K562 (cell line): ENCODE measurements around the gene ANKLE1. TPM values are rescaled to one million over a fixed set of nuclear protein-coding genes. Genes with fewer than 3 reads are reported as not detected.

Experiments used
- BRD4 ChIP-seq: fragments of 200-600 bp; sonication (generic); IDR thresholded peaks from 2 replicates; pipeline ENCODE4 v1.6.1; 2017; ENCODE audit warnings: inconsistent platforms
- CHD4 ChIP-seq: fragments of 200-600 bp; sonication (generic); IDR thresholded peaks from 3 replicates; pipeline ENCODE4 v1.6.1; 2012; ENCODE audit warnings: low read depth, mild to moderate bottlenecking, mixed read lengths, low read length, inconsistent platforms; ENCODE audit not compliant: insufficient read depth, insufficient replicate concordance, poor library complexity, severe bottlenecking
- ZHX1 ChIP-seq: fragments of 150-350 bp; conservative IDR thresholded peaks from 2 replicates; pipeline ENCODE4 v1.6.1; 2014; ENCODE audit warnings: low read length
- ZKSCAN8 ChIP-seq: fragments of 200-800 bp; sonication (Bioruptor generic); IDR thresholded peaks from 2 replicates; pipeline ENCODE4 v1.6.1; 2016; ENCODE audit warnings: missing genetic modification characterization, missing compliant biosample characterization
- ZNF639 ChIP-seq, 2 experiments: fragments of 200-800 bp in 1 of 2; sonication (Bioruptor generic) in 1 of 2; sonication (generic) in 1 of 2; formaldehyde crosslinking in 1 of 2; IDR thresholded peaks in 1 of 2; conservative IDR thresholded peaks in 1 of 2; 2 replicates each; pipeline versions ENCODE4 v1.5.0 to v1.6.1; 2016 to 2020; ENCODE audit warnings: missing compliant biosample characterization in 1 of 2, missing genetic modification characterization in 1 of 2, missing genetic modification reagents in 1 of 2
- polyA plus RNA-seq, 8 experiments: library from polyadenylated mRNA; depleted of rRNA in 4 of 8; stranded (reverse) in 5 of 8; unstranded in 3 of 8; fragments of >200 nt; fragmentation: Nextera tagmentation in 2 of 8; fragmentation: Illumina TruSeq in 1 of 8; extraction: Ambion mirVana in 2 of 8; extraction: Trizol in 1 of 8; gene quantifications; 2 replicates each; pipeline versions ENCODE4 v1.2.1 to v1.2.3, GENCODE V29; 2011 to 2014; ENCODE audit warnings: inconsistent platforms in 1 of 8, missing spikeins in 1 of 8
- total RNA-seq, 7 experiments: library from RNA; depleted of rRNA in 6 of 7; stranded (reverse); fragments of >200 nt in 6 of 7; fragmentation: Illumina TruSeq in 2 of 7; extraction: Trizol in 2 of 7; gene quantifications; 2 replicates each; pipeline versions ENCODE4 v1.2.1 to v1.2.3, GENCODE V29; 2011 to 2021; ENCODE audit warnings: low replicate concordance in 1 of 7
- TF ChIP-seq, protein P1 (sequence below): fragments of 450-650 bp; IDR thresholded peaks from 2 replicates; pipeline ENCODE4 v1.6.1; 2018; ENCODE audit warnings: mild to moderate bottlenecking, low read depth; ENCODE audit not compliant: partially characterized antibody

ANKLE1 gene
- total and polyA plus RNA-seq, 9 of the 15 experiments (the other 6 are each of a cell fraction or from before 2014, with no cell fraction given): 0.63 to 9.2 (median 2.9) TPM

DNA sequence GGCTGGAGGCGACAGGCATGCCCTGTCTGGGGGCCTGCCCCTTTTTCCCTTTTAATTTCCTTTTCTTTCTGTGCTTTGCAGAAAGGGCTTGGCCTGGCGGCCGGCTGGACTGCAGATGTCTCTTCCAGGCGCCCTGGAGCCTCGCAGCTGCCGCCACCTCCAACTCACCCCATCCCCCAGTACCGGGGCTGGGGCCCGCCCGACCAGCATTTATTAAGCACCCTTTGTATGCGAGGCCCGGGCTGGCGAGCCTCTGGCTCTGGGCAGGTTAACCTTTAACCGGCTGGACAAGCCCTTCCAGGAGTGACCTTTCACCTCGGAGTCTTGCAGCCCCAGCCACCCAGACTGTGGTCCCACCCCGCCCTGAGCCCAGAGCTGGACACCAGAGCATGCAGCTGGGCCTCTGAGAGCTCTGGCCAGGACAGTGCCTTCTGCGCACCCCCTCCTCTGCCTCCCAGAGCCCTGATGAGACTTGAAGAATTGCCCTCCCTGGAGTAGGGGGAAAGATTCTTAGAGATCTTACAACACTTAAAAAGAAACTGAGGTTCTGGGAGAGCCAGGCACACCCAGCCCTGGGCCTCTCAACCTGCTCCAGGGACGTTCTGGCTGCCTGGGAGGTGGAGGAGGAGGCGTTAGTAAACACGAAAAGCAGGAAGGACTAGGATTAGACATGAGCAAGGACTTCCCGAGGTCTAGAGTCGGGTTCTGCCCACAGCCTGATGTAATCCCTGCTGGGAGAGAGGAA lies 34.8 kb upstream of the ANKLE1 start (continued):
- peak; percentile 83 for TF ChIP-seq CHD4
- peak in 1 of 2 experiments; percentile 8; a peak in 1 of 4 replicates for TF ChIP-seq ZNF639 (CRISPR knock-in tag; conservative IDR thresholded peaks at IDR 0.05 in 1 of 2, IDR thresholded peaks at IDR 0.05 in 1 of 2)
- peak; percentile 99 for TF ChIP-seq ZKSCAN8 (CRISPR knock-in tag)
- TF ChIP-seq, protein P1, sequence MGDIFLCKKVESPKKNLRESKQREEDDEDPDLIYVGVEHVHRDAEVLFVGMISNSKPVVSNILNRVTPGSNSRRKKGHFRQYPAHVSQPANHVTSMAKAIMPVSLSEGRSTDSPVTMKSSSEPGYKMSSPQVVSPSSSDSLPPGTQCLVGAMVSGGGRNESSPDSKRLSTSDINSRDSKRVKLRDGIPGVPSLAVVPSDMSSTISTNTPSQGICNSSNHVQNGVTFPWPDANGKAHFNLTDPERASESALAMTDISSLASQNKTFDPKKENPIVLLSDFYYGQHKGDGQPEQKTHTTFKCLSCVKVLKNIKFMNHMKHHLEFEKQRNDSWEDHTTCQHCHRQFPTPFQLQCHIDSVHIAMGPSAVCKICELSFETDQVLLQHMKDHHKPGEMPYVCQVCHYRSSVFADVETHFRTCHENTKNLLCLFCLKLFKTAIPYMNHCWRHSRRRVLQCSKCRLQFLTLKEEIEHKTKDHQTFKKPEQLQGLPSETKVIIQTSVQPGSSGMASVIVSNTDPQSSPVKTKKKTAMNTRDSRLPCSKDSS: no peak
- TF ChIP-seq ZHX1: no peak
- TF ChIP-seq BRD4: no peak
